Measurements from ENCODE around the gene SST. TPM values are rescaled to one million over a fixed set of nuclear protein-coding genes. Genes with fewer than 3 reads are reported as not detected.

SST gene
- total RNA-seq, 1 donor from 2014 or later, result not detected

- no peaks in the 10 kb centered on the region for H3F3A ChIP-seq (ENCODE audit: low read depth)
- Mint-ChIP-seq H3K4me3 (no peak overlapping the region), H3K36me3 (no peaks in the 10 kb centered on the region), H3K9me3 (no peaks in the 10 kb centered on the region), H3K27ac (no peak overlapping the region), H3K4me1 (no peaks in the 10 kb centered on the region), H3K27me3 (ENCODE audit: insufficient read depth, low read depth) (peaks cover 8% of the 10 kb centered on the region)
- no peaks in the 10 kb centered on the region for H3K9me3 ChIP-seq (ENCODE audit: low read depth)
- no peaks in the 10 kb centered on the region for H4K20me1 ChIP-seq (ENCODE audit: low read depth)
- no peak overlapping the region for H2AFZ ChIP-seq (replicated peaks)
- no peaks in the 10 kb centered on the region for H3K27me3 ChIP-seq
- no peak overlapping the region for H3K27ac ChIP-seq
- TF ChIP-seq CTCF (IDR thresholded peaks at IDR 0.05), result no peak
- no peak overlapping the region for H3K9ac ChIP-seq
- no peak overlapping the region for H3K4me2 ChIP-seq
- no peaks in the 10 kb centered on the region for H3K79me2 ChIP-seq (ENCODE audit: low read depth)
- H3K36me3 ChIP-seq, result no peaks in the 10 kb centered on the region
- no peak overlapping the region for H3K4me3 ChIP-seq
- no peaks in the 10 kb centered on the region for H3K4me1 ChIP-seq
- DNase-seq (ENCODE audit: low spot score), result no peak
Observed at GRCh38 chr3:187642861-187643260, 27.3 kb downstream of the SST start.

DNA sequence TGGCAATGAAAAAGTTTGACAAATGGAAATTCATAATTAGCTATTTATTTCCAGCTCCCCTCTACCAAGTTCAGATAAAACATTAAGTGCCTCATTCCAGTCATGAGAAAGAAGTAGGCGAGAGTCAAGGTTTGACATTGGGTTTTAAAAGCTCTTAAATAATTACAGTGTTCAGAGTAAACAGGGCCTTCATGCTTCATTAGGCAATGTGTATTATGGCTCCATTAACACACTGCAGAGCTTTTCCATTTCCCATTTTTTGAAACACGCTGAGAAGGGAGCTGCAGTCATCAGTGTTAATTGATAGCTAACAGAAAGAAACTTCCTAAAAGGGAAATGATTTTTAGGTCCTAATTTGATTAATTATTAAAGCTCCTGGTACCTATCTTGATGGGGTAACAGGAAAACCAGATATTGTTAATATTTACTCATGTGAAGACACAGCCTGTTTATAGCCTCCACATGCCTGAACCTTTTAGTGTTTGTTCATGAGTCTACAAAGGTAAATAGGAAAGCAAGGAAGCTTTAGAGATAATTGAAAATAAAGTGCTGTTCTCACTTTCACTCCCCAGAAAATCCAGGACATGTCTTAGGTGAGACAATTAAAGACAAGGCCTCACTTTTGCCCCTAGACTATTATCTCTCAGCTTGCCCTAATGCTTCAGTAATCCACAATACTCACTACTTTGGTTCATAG lies 28.7 kb downstream of the SST start:
- Mint-ChIP-seq H3K27me3 (ENCODE audit: insufficient read depth, low read depth) (peaks cover 8% of the 10 kb centered on the region), H3K4me3 (no peak overlapping the region), H3K4me1 (no peaks in the 10 kb centered on the region), H3K27ac (no peak overlapping the region), H3K9me3 (no peaks in the 10 kb centered on the region), H3K36me3 (no peaks in the 10 kb centered on the region)
- Histone ChIP-seq H3K4me2 (no peak overlapping the region), H3K9me3 (ENCODE audit: low read depth) (no peaks in the 10 kb centered on the region), H3F3A (ENCODE audit: low read depth) (no peaks in the 10 kb centered on the region), H3K79me2 (ENCODE audit: low read depth) (no peaks in the 10 kb centered on the region), H2AFZ (replicated peaks) (no peak overlapping the region), H3K27ac (no peak overlapping the region), H3K9ac (no peak overlapping the region), H3K36me3 (no peaks in the 10 kb centered on the region), H4K20me1 (ENCODE audit: low read depth) (no peaks in the 10 kb centered on the region), H3K27me3 (no peaks in the 10 kb centered on the region), H3K4me3 (no peak overlapping the region), H3K4me1 (no peaks in the 10 kb centered on the region)
- TF ChIP-seq CTCF (IDR thresholded peaks at IDR 0.05) (no peak), EZH2phosphoT487 (IDR thresholded peaks at IDR 0.05) (no peak), EZH2 (IDR thresholded peaks at IDR 0.05) (no peak)
- no peak for DNase-seq (ENCODE audit: low spot score)

DNA sequence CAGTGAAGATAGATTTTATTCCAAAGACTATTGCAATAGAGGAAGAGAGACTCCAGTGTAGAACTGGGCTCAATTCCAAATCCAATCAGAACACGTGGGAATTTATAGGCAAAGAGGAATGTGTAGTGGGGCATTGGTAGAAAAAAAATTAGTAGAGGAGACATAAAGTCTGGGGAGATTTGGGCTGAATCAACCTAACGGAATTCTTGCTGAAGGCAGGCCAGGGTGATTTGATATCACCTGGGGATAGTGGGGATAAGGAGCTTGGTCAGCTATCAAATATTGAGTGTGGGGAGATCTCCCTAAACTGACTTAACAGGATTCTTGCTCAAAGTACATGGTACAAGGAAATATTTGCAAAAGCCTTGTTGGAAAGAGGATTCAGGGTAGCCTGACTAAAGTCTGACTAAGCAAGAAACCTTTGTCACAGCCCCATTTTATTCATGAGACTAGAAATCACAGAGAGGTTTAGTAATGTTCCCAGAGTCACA lies 29.6 kb downstream of the SST start:
- no peaks in the 10 kb centered on the region for H3K4me1 ChIP-seq
- H3K9ac ChIP-seq, result no peak overlapping the region
- H4K20me1 ChIP-seq (ENCODE audit: low read depth), result no peaks in the 10 kb centered on the region
- no peaks in the 10 kb centered on the region for H3K27me3 ChIP-seq
- no peak overlapping the region for H3K4me3 ChIP-seq
- H2AFZ ChIP-seq (replicated peaks), result no peak overlapping the region
- H3K27ac Mint-ChIP-seq, result no peak overlapping the region
- H3K36me3 ChIP-seq, result no peaks in the 10 kb centered on the region
- H3K79me2 ChIP-seq (ENCODE audit: low read depth), result no peaks in the 10 kb centered on the region
- no peak for TF ChIP-seq CTCF (IDR thresholded peaks at IDR 0.05)
- TF ChIP-seq EZH2 (IDR thresholded peaks at IDR 0.05), result no peak
- no peak for TF ChIP-seq EZH2phosphoT487 (IDR thresholded peaks at IDR 0.05)
- H3K9me3 ChIP-seq (ENCODE audit: low read depth), result no peaks in the 10 kb centered on the region
- H3K4me3 Mint-ChIP-seq, result no peak overlapping the region
- H3F3A ChIP-seq (ENCODE audit: low read depth), result no peaks in the 10 kb centered on the region
- DNase-seq (ENCODE audit: low spot score), result no peak
- H3K36me3 Mint-ChIP-seq, result no peaks in the 10 kb centered on the region
- H3K4me1 Mint-ChIP-seq, result no peaks in the 10 kb centered on the region
- H3K9me3 Mint-ChIP-seq, result no peaks in the 10 kb centered on the region
- H3K27ac ChIP-seq, result no peak overlapping the region
- H3K27me3 Mint-ChIP-seq (ENCODE audit: insufficient read depth, low read depth), result peaks cover 7% of the 10 kb centered on the region
- H3K4me2 ChIP-seq, result no peak overlapping the region

Measured in neural progenitor cell (in vitro differentiated cells).